ENCODE measurements around the gene PMIS2.

GRCh38 chr19:35563207-35563829 lies 22.7 kb upstream of the PMIS2 start, which contains the start of gene ATP4A:
- TF ChIP-seq EZH2 (IDR thresholded peaks at IDR 0.05; ENCODE audit: insufficient read depth, poor library complexity, severe bottlenecking) (no peak), EZH2phosphoT487 (IDR thresholded peaks at IDR 0.05; ENCODE audit: insufficient read depth, low read depth) (no peak)
